HG02642 (cell line): ENCODE results near the gene TNS3.

Source experiments
- ATAC-seq: cut with Tn5 transposase; IDR thresholded peaks from one replicate; pipeline ENCODE4 v1.9.1; 2021; ENCODE audit warnings: mild to moderate bottlenecking; ENCODE audit not compliant: unreplicated experiment, poor library complexity

Gene TNS3

DNA sequence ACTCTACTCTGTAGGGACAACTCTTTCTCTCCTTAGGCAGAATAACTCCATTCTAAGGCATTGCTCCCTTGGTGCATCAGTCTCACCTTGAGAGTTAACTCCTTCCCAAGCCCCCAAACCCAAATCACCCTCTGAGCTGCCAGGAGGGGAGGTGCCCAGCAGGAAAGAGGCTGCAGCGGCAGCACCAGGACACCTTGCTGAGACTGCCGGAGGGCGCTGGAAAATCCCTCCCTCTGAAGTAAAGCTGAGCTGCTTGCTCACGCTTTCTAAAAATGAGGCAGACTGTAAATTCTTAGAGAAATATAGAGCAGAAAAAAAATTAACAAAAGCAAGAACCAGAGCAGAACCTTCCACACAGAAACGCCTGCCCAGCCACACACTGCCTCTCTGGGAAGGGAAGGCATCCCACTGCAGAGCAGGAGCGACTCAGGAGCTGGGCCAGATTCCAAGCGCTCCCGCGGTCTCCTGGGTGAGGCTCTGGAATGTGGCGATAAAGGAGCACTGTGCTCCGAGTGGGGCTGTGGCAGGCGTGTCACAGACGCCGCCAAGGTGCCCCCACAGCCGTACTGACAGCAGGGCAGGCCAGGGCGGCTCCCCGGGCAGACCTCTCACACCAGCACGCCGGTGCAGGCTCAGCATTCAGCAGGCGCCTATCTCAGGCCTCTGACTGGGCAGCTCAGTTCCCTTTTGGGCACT lies 202.1 kb downstream of the TNS3 start:
- ATAC-seq: no peak

DNA sequence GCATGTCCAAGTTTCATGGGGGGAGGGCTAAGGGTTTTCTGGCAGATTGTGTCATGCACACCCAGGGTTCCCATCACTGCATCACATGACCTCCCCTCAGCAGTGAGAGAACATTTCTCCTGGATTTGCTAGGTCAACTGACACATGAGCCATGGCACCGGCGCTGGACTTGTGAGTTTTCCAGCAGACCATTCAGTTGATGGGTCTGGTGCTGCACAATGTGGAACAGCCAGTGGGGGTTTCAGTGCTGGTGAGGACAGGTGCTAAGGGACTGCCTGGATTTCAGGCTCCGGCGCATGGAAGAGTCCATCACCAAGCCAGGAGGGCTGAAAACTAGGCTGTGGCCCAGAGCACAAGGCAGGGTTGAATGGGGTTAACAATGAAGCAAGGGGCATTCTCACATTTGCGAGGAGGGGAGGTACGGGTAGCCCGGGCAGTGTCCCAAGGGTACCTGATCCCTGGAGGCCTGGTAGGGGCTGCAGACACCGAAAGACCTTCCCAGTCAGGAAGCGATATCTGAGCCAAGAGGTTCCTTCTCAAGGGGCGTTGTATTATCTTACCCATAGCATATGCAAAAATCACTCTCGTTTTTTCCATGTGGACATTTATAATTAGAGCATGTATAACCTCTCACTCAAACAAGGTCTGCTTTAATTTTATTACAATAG lies 203.0 kb downstream of the TNS3 start:
- no peak for ATAC-seq

DNA sequence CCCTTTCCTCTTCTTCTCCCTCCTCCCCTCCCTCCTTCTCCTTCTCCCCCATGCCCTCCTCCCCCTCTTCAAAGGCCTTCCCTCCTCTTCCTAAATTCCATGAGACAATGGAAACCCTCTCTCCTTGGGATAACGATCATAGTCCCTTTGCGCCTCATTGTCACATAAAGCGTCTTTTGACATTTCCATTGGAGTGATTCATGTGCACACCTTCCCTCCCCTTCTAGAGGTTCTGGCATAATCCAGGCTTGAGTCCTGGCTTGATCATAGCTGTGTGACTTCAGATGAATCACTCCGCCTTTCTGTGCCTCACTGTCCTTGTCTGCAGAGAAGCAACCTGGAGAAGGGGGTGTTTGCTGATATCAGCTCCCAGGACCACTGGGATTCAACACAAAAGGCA lies 204.2 kb downstream of the TNS3 start:
- ATAC-seq: no peak

DNA sequence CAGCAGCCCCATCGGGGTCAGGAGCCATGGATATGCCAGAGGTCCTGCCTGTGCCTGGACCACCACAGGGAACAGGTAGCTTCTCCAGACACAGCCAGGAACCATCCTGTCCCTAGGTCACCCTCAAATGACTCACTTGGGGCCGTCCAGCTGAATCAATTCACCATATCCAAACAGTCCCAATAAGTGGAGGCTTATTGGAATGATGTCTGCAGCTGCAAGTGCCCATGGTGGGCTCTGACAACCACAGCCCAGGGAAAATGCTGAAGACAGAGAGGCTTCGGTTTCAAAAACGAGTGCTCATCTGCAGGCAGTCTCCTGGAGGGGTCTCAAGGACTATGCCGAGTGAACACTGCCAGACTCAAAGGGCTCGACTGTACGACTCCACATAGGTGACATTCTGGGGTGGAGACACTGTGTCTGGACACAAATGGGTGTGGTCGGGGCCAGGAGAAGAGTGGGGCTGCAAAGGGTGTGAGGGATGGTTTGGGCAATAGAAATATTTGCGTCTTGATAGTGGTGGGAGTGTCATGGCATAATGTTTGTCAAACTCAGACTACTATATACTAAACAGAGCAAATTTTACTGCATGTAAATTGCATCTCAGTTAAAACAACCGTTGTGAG lies 204.8 kb downstream of the TNS3 start:
- ATAC-seq: no peak

DNA sequence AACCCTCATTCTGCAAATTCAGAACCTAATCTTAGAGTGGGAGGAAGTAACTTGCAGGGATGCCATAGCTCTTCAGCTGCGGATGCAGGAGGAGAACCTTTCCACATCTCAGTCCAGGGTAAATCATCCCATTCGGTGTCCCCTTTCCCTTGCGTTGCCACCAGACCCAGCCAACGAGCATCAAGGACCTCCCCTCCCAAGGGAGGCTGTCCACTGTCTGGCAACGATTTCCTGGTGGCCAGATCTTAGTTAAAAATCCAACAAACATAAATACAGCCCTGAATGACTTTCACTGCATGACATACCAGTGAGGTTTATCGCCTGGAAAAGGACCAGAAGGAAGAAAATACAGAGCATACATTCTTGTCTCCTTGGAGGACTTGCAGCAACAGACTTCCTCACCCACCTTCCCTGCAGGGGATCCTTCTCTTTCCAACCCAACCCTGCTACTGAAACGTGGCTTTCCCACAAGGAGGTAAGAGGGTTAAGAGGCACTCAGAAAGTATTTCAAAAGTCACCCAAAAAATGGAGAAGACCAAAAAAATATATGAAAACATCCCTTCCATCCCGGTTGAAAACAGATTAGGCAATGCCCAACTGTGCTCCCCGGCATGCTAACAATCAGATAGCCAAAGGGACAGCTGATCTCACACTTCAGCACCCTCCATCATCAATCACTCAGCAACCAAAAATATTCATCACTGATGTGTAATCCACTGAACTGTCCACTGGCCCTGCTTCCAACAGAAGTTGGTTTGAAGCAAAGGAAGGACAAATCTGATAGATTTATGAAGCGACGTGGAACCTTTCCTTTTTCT lies 206.6 kb downstream of the TNS3 start:
- ATAC-seq: no peak

DNA sequence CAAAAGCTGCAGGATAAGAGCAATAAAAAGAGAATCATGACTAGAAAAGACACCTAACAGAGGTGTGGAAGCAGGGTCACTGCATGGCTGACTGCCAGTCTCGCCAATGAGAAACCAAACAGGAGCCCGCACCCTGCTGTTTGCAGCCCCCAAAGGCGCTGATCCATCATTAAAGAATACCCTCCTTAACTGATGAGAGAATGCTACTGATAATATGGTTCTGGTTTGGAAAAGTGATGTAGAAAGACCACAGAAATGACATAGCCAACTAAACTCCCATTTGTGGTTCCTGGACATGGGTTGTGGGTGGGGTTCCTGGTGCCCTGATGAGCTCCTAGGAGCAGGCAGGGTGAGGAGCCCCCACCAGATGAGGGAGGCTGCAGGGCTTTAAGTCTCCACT lies 207.4 kb downstream of the TNS3 start:
- ATAC-seq: no peak

DNA sequence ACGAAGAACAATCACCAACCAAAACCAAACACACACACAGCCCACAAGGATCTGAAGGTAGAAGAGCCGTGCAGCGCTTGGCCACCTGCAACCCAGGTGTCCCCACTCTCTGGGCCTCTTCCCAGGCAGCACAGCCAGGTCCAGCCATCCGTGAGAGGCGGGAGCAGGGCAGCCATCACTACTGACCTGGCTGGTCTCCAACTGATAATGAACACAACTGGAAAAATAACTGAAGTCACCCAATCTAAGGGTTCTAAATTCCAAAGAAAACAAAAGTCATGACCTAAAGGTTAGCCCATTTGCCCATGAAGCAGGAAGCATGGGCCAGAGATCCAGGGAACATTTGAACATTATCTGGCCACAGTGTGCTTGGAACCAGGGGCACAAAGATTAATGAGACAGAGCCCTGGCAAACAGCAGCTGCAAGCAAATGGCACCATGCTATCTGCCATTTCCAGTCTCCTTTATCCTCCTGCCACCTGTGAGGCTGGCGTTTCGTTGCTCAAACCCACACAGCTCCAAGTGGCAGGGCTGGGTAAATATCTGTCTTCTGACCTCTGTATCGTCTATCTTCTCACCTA lies 207.9 kb downstream of the TNS3 start:
- no peak for ATAC-seq

DNA sequence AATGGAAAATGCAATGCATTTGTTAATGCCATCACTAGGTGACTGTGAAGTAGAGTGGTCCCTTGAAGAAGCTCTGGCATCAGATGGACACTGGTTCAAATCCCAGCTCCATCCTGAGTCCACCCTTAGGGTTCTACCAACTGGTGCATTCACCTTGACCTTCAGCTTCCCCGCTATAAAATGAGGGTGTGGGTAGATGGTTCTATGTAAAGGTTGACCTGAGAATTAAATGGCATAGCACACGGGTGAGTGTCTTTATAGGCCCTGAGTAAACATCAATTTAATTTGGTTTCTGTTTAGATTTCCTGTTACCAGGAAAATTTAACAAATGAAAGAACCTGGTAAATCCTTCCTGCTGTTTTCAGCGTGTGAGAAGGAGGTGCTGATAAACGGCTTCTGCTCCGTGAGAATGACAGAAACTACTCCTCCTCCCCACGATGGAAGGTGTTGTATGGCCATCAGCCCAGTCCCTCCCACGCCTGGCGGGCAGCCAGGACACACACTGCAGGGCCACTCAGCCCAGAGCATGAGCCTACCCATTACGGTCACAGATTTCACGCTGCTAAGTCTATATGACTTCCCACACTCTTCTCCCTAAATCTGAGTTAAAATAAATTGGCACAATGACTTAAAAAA lies 210.1 kb downstream of the TNS3 start:
- no peak for ATAC-seq

DNA sequence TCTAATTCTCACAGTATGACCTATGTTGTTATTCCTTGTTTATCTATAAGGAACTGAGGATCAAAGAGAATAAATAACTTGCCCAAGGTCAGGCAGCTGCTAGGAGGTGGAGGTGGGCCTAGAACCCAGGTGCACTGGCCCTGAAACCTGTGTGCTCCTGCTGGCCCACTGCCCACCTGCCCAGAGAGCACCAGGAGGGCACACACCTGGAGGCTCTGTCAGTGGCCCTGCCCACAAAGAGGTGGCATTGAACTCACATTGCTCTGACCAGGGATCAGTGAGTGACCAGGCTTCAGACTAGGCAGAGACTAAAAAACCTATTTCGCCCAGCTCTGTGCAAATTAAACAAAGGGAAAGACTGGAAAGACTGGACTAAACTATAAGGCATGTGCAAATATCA lies 210.6 kb downstream of the TNS3 start:
- no peak for ATAC-seq

DNA sequence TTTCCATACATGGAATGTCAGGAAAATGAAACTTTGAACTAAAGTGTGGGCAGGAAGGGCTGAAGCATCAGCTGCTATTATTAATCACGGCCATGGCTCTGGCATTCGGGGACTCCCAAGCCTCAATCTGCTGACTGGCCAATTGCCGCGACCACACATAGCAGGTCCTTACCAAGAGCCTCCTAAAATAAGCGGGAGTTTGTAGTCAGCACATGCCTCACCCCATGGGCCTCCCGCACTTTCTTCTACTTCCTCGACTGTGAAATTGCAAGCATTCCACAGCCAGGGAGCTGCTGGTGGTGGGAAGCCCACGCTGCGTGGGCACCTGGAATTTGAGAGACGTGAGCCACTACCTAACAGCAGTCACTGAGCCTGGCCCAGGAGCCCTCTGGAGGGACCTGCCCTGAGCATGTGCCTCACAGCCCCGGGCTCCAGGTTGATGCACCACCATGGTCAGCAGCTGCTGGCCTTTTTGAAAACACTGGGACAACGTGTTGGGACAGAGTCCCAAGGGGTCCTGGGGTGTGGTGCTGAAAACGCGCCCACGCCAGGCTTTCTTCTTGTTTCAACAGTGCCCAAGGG lies 211.4 kb downstream of the TNS3 start:
- ATAC-seq: no peak

DNA sequence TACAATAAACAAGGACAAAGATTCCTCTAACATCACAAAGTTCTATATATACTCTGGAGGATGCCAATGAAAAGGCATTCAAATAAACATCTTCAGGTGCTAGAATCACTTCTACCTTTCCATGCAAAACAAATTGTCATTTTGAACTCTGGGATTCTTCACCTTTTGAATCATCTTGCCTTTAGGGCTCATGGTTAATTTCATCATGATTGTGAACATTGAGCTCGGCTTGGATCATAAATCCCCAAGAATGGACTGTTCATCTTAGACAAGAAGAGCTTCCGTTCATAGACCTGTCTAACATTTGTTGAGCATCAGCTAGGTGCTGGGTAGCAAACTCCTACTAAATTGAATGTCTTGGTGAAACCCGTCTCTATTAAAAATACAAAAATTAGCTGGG lies 212.2 kb downstream of the TNS3 start:
- no peak for ATAC-seq

DNA sequence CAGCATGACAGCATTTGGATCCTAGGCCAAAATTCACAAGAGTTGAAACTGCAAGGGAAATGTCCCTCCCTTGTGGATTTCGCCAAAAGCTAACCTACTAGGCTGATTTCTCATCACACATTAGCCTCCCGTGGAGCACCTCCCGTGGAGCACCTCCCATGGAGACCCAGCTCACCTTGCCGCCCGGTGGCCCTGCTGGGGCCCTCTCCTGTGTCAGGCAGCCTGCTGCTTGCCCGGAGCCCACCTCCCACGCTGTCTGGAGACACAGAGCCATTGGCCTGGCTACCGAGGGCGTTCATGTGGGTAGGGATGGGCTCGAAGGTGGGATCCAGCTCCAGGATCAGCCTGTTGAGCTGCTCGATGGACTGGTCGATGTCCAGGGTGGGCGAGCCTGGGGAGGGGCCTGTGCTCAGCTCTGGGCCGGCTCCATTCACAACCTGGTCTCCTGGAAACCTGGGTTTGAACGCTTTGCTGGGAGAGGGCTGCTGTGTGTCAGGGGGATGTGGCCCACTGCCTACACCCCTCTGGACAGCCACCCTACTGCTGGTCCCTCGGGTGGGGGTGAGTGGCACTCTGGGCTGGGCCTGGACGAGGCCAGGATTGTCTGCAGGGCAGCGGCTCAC lies 213.6 kb downstream of the TNS3 start:
- no peak for ATAC-seq

DNA sequence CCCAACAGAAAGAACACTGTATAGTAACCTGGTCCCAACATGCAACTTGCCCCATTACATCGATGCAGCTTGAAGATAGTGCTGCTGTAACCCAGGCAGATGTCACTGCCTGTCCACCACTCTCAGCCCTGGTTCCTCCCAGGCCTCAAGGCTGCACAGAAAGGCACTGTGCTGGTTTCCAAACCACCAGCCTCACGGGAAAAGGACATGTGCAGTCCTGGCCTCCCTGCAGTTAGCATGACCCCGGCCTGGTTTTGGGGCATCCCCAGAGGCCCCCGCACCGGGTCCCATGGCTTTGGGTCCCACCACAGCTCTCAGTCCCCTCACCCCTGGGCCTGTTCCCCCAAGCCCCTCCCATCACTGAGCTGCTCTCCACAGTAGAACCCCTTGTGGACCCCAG lies 214.5 kb downstream of the TNS3 start:
- ATAC-seq: no peak

DNA sequence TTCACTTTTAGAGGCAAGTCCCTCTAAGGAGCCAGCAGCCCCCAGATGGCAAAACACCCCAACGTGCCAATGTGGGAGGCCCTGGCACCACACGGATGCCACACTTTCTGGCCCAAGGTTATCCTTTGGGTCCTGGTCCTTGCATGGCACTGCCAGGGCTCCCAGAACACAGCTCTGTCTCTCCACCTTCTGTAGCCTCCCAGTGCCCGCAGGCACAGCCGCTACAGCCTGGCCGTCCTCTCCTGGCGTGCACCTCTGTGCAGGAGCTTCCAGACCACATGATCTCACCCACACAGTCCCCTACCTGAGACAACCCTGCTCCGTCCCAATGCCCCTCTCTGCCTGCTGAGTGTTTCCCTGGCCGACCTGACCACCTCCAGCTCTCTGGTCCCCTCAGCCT lies 215.0 kb downstream of the TNS3 start:
- no peak for ATAC-seq

DNA sequence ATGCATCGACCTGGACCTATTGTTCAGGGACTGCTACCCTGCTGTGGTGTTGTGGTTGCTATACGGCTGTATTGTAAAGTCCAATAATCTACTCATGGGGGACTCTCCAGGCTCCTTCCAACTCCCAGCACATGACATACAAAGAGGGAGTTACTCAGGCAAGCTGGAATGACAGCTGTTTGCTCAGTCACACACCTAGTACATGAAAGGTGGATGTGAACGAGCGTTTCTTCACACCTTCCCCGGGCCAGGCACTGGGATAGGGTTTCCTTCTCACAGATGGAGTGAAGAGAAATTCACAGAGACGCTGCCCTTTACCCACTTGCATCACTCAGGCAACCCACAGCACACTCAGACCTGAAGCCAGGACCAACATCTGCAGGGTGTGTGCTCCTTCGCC lies 215.7 kb downstream of the TNS3 start:
- ATAC-seq: no peak

DNA sequence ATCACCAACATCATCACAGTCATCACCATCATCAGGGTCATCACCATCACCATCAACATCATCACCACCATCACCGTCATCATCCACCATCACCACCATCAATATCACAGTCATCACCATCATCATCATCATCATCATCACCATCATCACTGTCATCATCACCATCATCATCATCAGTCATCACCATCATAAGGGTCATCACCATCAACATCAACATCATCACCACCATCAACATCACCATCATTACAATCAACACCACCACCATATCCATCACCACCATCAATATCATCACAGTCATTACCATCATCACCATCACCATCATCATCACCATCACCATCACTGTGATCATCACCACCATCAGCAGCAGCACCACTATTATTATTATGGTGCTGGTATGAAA lies 218.9 kb downstream of the TNS3 start:
- ATAC-seq: no peak

DNA sequence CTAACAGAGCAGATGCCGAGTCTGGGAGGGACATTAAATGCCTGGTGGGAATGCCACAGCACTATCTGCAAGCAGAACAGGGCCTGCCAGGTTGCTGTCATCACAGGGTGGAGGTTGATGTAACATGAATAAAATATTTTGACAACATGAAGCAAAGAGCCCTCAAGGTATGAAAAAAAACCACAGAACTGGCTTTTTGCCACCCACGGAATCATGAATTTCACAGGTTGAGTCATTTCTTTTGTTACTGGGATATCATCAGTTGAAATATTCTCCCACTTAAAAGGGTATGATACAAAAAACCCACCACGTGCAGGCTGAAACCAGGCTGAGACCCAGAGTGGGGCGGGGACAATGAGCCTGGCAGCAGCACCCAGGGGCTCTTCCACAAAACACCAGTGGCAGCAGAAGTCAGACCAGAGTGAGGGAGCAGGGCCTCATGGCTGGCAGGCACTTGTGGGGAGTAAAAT lies 220.1 kb downstream of the TNS3 start:
- ATAC-seq: no peak

DNA sequence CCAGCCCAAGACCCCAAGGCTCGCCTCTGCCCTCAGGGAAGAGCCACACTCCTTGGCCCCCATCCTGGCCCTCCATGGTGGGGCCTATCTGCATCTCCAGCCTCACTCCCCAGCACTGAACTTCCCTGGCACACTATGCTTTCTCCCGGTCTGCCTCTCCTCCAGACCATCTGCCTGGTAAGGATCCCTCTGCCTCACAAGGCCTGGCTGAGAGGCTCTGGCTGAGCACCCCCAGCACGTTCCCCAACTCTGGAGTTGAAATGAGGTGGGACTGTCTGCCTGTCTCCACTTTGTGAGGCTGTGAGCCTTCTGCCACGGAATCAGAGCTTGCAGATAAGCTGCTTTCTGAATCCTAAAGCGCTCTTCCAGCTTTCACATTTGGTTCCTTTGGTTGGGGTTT lies 220.7 kb downstream of the TNS3 start:
- ATAC-seq: no peak

DNA sequence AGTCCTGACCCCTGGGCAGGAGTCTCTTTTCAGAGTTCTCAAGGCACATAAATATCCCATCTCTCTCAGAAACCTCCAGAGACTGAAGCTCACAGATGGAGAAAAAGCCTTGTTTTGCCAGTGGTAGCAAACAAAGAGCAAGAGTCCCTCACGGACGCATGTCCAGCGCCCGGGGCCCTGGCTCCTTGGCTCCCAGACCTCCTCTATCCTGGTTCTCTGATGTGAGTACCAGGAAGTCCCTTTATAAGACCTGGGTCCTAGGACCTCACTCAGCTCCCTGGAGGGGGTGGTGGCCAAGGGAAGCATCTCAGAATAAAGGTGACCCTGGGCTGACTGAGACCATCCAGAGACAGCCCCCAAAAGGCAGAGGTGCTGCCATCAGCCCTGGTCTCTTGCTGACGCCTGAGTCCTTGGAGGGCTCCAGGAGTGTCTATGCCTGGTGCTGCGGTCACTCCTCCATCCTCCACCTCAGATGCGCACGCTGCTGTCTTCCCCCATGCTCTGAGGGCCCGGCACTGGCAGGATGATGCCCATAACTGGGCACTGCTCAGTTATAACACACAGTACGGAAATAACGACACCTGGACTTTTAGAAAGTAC lies 221.5 kb downstream of the TNS3 start:
- no peak for ATAC-seq
